Measurements from ENCODE around the gene PTPRS.

The PTPRS gene

GRCh38 chr19:5360003-5360780 lies 19.6 kb upstream of the PTPRS start:
- Histone ChIP-seq H3K36me3 (replicated peaks; ENCODE audit: low read depth, low read length) (no peaks in the 10 kb centered on the region), H3K9ac (ENCODE audit: low read length) (no peak overlapping the region), H3K27ac (ENCODE audit: low read length) (no peak overlapping the region), H3K4me2 (ENCODE audit: low read length) (no peak overlapping the region), H3K79me2 (ENCODE audit: low read length) (no peaks in the 10 kb centered on the region), H3K4me3 (ENCODE audit: low read length) (no peak overlapping the region), H3K4me1 (ENCODE audit: low read length) (no peaks in the 10 kb centered on the region), H2AFZ (ENCODE audit: low read depth, low read length) (no peak overlapping the region), H4K20me1 (ENCODE audit: insufficient read depth, low read length) (no peaks in the 10 kb centered on the region), H3K27me3 (ENCODE audit: low read depth, low read length) (0 out of 2 replicates have a peak, but pooled peaks cover 4% of the 10 kb centered on the region), H3K9me3 (ENCODE audit: insufficient read depth, low read length) (no peaks in the 10 kb centered on the region)
- no peak for TF ChIP-seq EZH2phosphoT487 (IDR thresholded peaks at IDR 0.05; ENCODE audit: low read depth)
- no peak for TF ChIP-seq CTCF (IDR thresholded peaks at IDR 0.05; ENCODE audit: low read depth, low read length)

GRCh38 chr19:5358173-5358800 lies 17.7 kb upstream of the PTPRS start:
- no peaks in the 10 kb centered on the region for H3K4me1 ChIP-seq (ENCODE audit: low read length)
- H3K9ac ChIP-seq (ENCODE audit: low read length), result no peak overlapping the region
- no peak overlapping the region for H2AFZ ChIP-seq (ENCODE audit: low read depth, low read length)
- H3K79me2 ChIP-seq (ENCODE audit: low read length), result no peaks in the 10 kb centered on the region
- H3K4me3 ChIP-seq (ENCODE audit: low read length), result no peak overlapping the region
- H3K27me3 ChIP-seq (ENCODE audit: low read depth, low read length), result 0 out of 2 replicates have a peak, but pooled peaks cover 4% of the 10 kb centered on the region
- no peaks in the 10 kb centered on the region for H3K36me3 ChIP-seq (replicated peaks; ENCODE audit: low read depth, low read length)
- no peak for TF ChIP-seq CTCF (IDR thresholded peaks at IDR 0.05; ENCODE audit: low read depth, low read length)
- no peak for TF ChIP-seq EZH2phosphoT487 (IDR thresholded peaks at IDR 0.05; ENCODE audit: low read depth)
- H3K9me3 ChIP-seq (ENCODE audit: insufficient read depth, low read length), result no peaks in the 10 kb centered on the region
- no peaks in the 10 kb centered on the region for H4K20me1 ChIP-seq (ENCODE audit: insufficient read depth, low read length)
- no peak overlapping the region for H3K27ac ChIP-seq (ENCODE audit: low read length)
- no peak overlapping the region for H3K4me2 ChIP-seq (ENCODE audit: low read length)

- no peak overlapping the region for H3K9ac ChIP-seq (ENCODE audit: low read length)
- TF ChIP-seq EZH2phosphoT487 (IDR thresholded peaks at IDR 0.05; ENCODE audit: low read depth) (no peak), CTCF (IDR thresholded peaks at IDR 0.05; ENCODE audit: low read depth, low read length) (no peak)
- no peaks in the 10 kb centered on the region for H4K20me1 ChIP-seq (ENCODE audit: insufficient read depth, low read length)
- no peaks in the 10 kb centered on the region for H3K9me3 ChIP-seq (ENCODE audit: insufficient read depth, low read length)
- no peaks in the 10 kb centered on the region for H3K36me3 ChIP-seq (replicated peaks; ENCODE audit: low read depth, low read length)
- H3K27ac ChIP-seq (ENCODE audit: low read length), result no peak overlapping the region
- no peak overlapping the region for H3K4me2 ChIP-seq (ENCODE audit: low read length)
- 0 out of 2 replicates have a peak, but pooled peaks cover 4% of the 10 kb centered on the region for H3K27me3 ChIP-seq (ENCODE audit: low read depth, low read length)
- H3K79me2 ChIP-seq (ENCODE audit: low read length), result no peaks in the 10 kb centered on the region
- no peak overlapping the region for H2AFZ ChIP-seq (ENCODE audit: low read depth, low read length)
- no peak overlapping the region for H3K4me3 ChIP-seq (ENCODE audit: low read length)
- H3K4me1 ChIP-seq (ENCODE audit: low read length), result no peaks in the 10 kb centered on the region
These were observed 17.0 kb upstream of the PTPRS start for GRCh38 chr19:5357584-5357983.

- Histone ChIP-seq H3K9me3 (ENCODE audit: insufficient read depth, low read length) (no peaks in the 10 kb centered on the region), H3K79me2 (ENCODE audit: low read length) (no peaks in the 10 kb centered on the region), H3K4me1 (ENCODE audit: low read length) (no peaks in the 10 kb centered on the region), H3K9ac (ENCODE audit: low read length) (no peak overlapping the region), H3K4me2 (ENCODE audit: low read length) (no peak overlapping the region), H3K4me3 (ENCODE audit: low read length) (no peak overlapping the region), H3K36me3 (replicated peaks; ENCODE audit: low read depth, low read length) (no peaks in the 10 kb centered on the region), H3K27ac (ENCODE audit: low read length) (no peak overlapping the region), H2AFZ (ENCODE audit: low read depth, low read length) (no peak overlapping the region), H3K27me3 (ENCODE audit: low read depth, low read length) (0 out of 2 replicates have a peak, but pooled peaks cover 4% of the 10 kb centered on the region), H4K20me1 (ENCODE audit: insufficient read depth, low read length) (no peaks in the 10 kb centered on the region)
- TF ChIP-seq CTCF (IDR thresholded peaks at IDR 0.05; ENCODE audit: low read depth, low read length) (no peak), EZH2phosphoT487 (IDR thresholded peaks at IDR 0.05; ENCODE audit: low read depth) (no peak)
These were observed 16.3 kb upstream of the PTPRS start for GRCh38 chr19:5356918-5357317.
